HEK293 (cell line): ENCODE measurements around the gene KCNJ15.

Experiments used
- CTCF ChIA-PET: fragments of 350-600 bp; formaldehyde crosslinking; extraction: SDS; loops from one replicate; lab custom pipeline; 2021; ENCODE audit warnings: antibody characterized with exemption; lab: Yijun Ruan, JAX
- POLR2A ChIA-PET: fragments of 300-600 bp; formaldehyde crosslinking; extraction: SDS; loops from one replicate; lab custom pipeline; 2020; ENCODE audit warnings: antibody characterized with exemption, inconsistent platforms; lab: Yijun Ruan, JAX
- H3K27ac ChIP-seq: fragments of 200-500 bp; sonication (Bioruptor generic); 2 replicates; pipeline ENCODE4 v1.5.1; 2014; ENCODE audit warnings: low read depth, low read length, control low read depth, inconsistent platforms; ENCODE audit errors: extremely low read depth
- H3K36me3 ChIP-seq, 2 experiments: fragments of 200-500 bp in 1 of 2; sonication (Bioruptor generic) in 1 of 2; 1 replicate in 1 of 2; 2 replicates in 1 of 2; pipeline ENCODE4 v1.5.1; 2014 to 2017; ENCODE audit warnings: inconsistent platforms in 2 of 2, low read length in 2 of 2; ENCODE audit not compliant: control insufficient read depth in 2 of 2, insufficient read depth in 1 of 2
- H3K4me1 ChIP-seq: fragments of 200-500 bp; sonication (Bioruptor generic); 2 replicates; pipeline ENCODE4 v1.5.1; 2014; ENCODE audit warnings: mild to moderate bottlenecking, low read length, inconsistent platforms; ENCODE audit not compliant: control insufficient read depth, insufficient read depth
- H3K4me3 ChIP-seq: 2 replicates; pipeline ENCODE4 v1.5.1; 2011; ENCODE audit warnings: low read depth, mild to moderate bottlenecking, control low read depth, low read length, moderate library complexity
- H3K9me3 ChIP-seq: fragments of 200-500 bp; sonication (Bioruptor generic); 2 replicates; pipeline ENCODE4 v1.5.1; 2014; ENCODE audit warnings: low read depth, low read length, inconsistent platforms; ENCODE audit not compliant: control insufficient read depth, insufficient read depth
- BCL6B ChIP-seq: fragments of 450-650 bp; formaldehyde crosslinking; IDR thresholded peaks from 2 replicates; pipeline ENCODE4 v1.5.1; 2017; ENCODE audit warnings: missing biosample characterization, missing genetic modification characterization
- GFI1B ChIP-seq: fragments of 450-650 bp; formaldehyde crosslinking; IDR thresholded peaks from 2 replicates; pipeline ENCODE4 v1.5.1; 2016; ENCODE audit warnings: missing biosample characterization, missing genetic modification characterization
- KLF9 ChIP-seq: fragments of 450-650 bp; formaldehyde crosslinking; IDR thresholded peaks from 2 replicates; pipeline ENCODE4 v1.5.1; 2016; ENCODE audit warnings: missing biosample characterization, missing genetic modification characterization, low read depth
- PRDM6 ChIP-seq: fragments of 450-650 bp; formaldehyde crosslinking; IDR thresholded peaks from 2 replicates; pipeline ENCODE4 v1.5.1; 2017; ENCODE audit warnings: missing biosample characterization, missing genetic modification characterization
- ZBTB11 ChIP-seq: fragments of 450-650 bp; formaldehyde crosslinking; conservative IDR thresholded peaks from 2 replicates; pipeline ENCODE4 v1.5.1; 2016; ENCODE audit warnings: low read depth, missing biosample characterization, missing genetic modification characterization
- ZBTB17 ChIP-seq: fragments of 450-650 bp; formaldehyde crosslinking; IDR thresholded peaks from 2 replicates; pipeline ENCODE4 v1.5.1; 2016; ENCODE audit warnings: missing biosample characterization, missing genetic modification characterization
- ZFHX2 ChIP-seq: fragments of 450-650 bp; formaldehyde crosslinking; conservative IDR thresholded peaks from 2 replicates; pipeline ENCODE4 v1.5.1; 2016; ENCODE audit warnings: missing biosample characterization, missing genetic modification characterization
- ZNF248 ChIP-seq: fragments of 450-650 bp; formaldehyde crosslinking; IDR thresholded peaks from 2 replicates; pipeline ENCODE4 v1.5.1; 2017; ENCODE audit warnings: missing biosample characterization, missing genetic modification characterization
- ZNF274 ChIP-seq, 2 experiments: fragments of 200-500 bp in 1 of 2; fragments of 450-650 bp in 1 of 2; sonication (Bioruptor generic) in 1 of 2; formaldehyde crosslinking in 1 of 2; IDR thresholded peaks; 2 replicates each; pipeline versions ENCODE4 v1.5.1 to v1.6.1; 2014 to 2016; ENCODE audit warnings: borderline replicate concordance in 1 of 2, inconsistent platforms in 1 of 2, low read length in 1 of 2, missing biosample characterization in 1 of 2, missing genetic modification characterization in 1 of 2
- ZNF302 ChIP-seq: fragments of 450-650 bp; formaldehyde crosslinking; IDR thresholded peaks from 2 replicates; pipeline ENCODE4 v1.5.1; 2016; ENCODE audit warnings: missing biosample characterization, missing genetic modification characterization, low read depth
- ZNF311 ChIP-seq: fragments of 450-650 bp; formaldehyde crosslinking; IDR thresholded peaks from 2 replicates; pipeline ENCODE4 v1.5.1; 2017; ENCODE audit warnings: missing biosample characterization, missing genetic modification characterization, borderline replicate concordance
- ZNF335 ChIP-seq: fragments of 450-650 bp; formaldehyde crosslinking; conservative IDR thresholded peaks from 2 replicates; pipeline ENCODE4 v1.5.1; 2016; ENCODE audit warnings: missing biosample characterization, missing genetic modification characterization
- ZNF37A ChIP-seq: fragments of 450-650 bp; IDR thresholded peaks from 2 replicates; pipeline ENCODE4 v1.5.1; 2018; ENCODE audit warnings: missing biosample characterization, missing genetic modification characterization
- ZNF423 ChIP-seq: fragments of 450-650 bp; formaldehyde crosslinking; IDR thresholded peaks from 2 replicates; pipeline ENCODE4 v1.5.1; 2016; ENCODE audit warnings: missing biosample characterization, missing genetic modification characterization
- ZNF510 ChIP-seq: fragments of 450-650 bp; formaldehyde crosslinking; IDR thresholded peaks from 2 replicates; pipeline ENCODE4 v1.5.1; 2018; ENCODE audit warnings: mild to moderate bottlenecking, missing genetic modification characterization, missing biosample characterization; ENCODE audit not compliant: insufficient replicate concordance
- ZNF544 ChIP-seq: fragments of 450-650 bp; formaldehyde crosslinking; IDR thresholded peaks from 2 replicates; pipeline ENCODE4 v1.5.0; 2017; ENCODE audit warnings: missing biosample characterization, missing genetic modification characterization
- ZNF596 ChIP-seq: fragments of 450-650 bp; IDR thresholded peaks from 2 replicates; pipeline ENCODE4 v1.5.0; 2018; ENCODE audit warnings: missing biosample characterization, mild to moderate bottlenecking, missing genetic modification characterization, moderate library complexity
- ZNF600 ChIP-seq: fragments of 450-650 bp; formaldehyde crosslinking; IDR thresholded peaks from 2 replicates; pipeline ENCODE4 v1.5.1; 2016; ENCODE audit warnings: missing biosample characterization, missing genetic modification characterization
- ZNF624 ChIP-seq: fragments of 450-650 bp; formaldehyde crosslinking; IDR thresholded peaks from 2 replicates; pipeline ENCODE4 v1.5.1; 2017; ENCODE audit warnings: missing biosample characterization, missing genetic modification characterization
- ZNF777 ChIP-seq: fragments of 450-650 bp; formaldehyde crosslinking; IDR thresholded peaks from 2 replicates; pipeline ENCODE4 v1.5.1; 2017; ENCODE audit warnings: missing biosample characterization, missing genetic modification characterization, borderline replicate concordance
- ZNF792 ChIP-seq: fragments of 450-650 bp; formaldehyde crosslinking; IDR thresholded peaks from 2 replicates; pipeline ENCODE4 v1.5.1; 2016; ENCODE audit warnings: missing biosample characterization, missing genetic modification characterization

KCNJ15 gene

GRCh38 chr21:38340131-38340530 lies 83.3 kb downstream of the KCNJ15 start:
- ChIA-PET POLR2A (no interaction called here), CTCF (interaction anchor here (0.6 to 1.7 kb wide), 5 partner anchors 12 to 167 kb away, joined by 3 to 7 read pairs (median 4); no protein-coding TSS in a partner anchor)
- no peak overlapping the region for H3K27ac ChIP-seq
- no peaks in the 10 kb centered on the region for H3K9me3 ChIP-seq
- H3K36me3 ChIP-seq, result no peaks in the 10 kb centered on the region
- no peak overlapping the region for H3K4me3 ChIP-seq
- TF ChIP-seq ZNF792 (tag by site-specific recombination), result no peak
- TF ChIP-seq ZBTB11 (tag by site-specific recombination), result no peak
- no peak for TF ChIP-seq GFI1B (tag by site-specific recombination)
- TF ChIP-seq ZNF335 (tag by site-specific recombination), result no peak
- TF ChIP-seq ZNF248 (tag by site-specific recombination), result no peak
- no peak for TF ChIP-seq ZNF777 (tag by site-specific recombination)
- no peak for TF ChIP-seq PRDM6 (tag by site-specific recombination)
- TF ChIP-seq ZNF423 (tag by site-specific recombination), result no peak
- TF ChIP-seq ZFHX2 (tag by site-specific recombination), result no peak
- no peak for TF ChIP-seq ZNF302 (tag by site-specific recombination)
- TF ChIP-seq ZNF274 (IDR thresholded peaks at IDR 0.05; ENCODE audit: low read length), result no peak
- TF ChIP-seq ZNF274 (tag by site-specific recombination; IDR thresholded peaks at IDR 0.05; ENCODE audit: borderline replicate concordance), result no peak
- H3K4me1 ChIP-seq, result peaks cover 22% of the 10 kb centered on the region

GRCh38 chr21:38341546-38342012 lies 84.8 kb downstream of the KCNJ15 start:
- Histone ChIP-seq H3K4me3 (no peak overlapping the region), H3K9me3 (no peaks in the 10 kb centered on the region), H3K36me3 (no peaks in the 10 kb centered on the region), H3K27ac (no peak overlapping the region), H3K4me1 (peaks cover 22% of the 10 kb centered on the region)
- TF ChIP-seq ZBTB17, result no peak
- TF ChIP-seq ZNF544 (tag by site-specific recombination), result no peak
- TF ChIP-seq ZNF596 (tag by site-specific recombination), result no peak
- TF ChIP-seq ZNF311, result no peak
- TF ChIP-seq ZNF624 (tag by site-specific recombination), result no peak
- no peak for TF ChIP-seq GFI1B (tag by site-specific recombination)
- TF ChIP-seq BCL6B (tag by site-specific recombination), result no peak
- TF ChIP-seq ZNF510 (tag by site-specific recombination), result no peak
- no peak for TF ChIP-seq ZNF600 (tag by site-specific recombination)
- TF ChIP-seq KLF9, result no peak
- no peak for TF ChIP-seq ZNF423 (tag by site-specific recombination)
- no peak for TF ChIP-seq ZNF37A (tag by site-specific recombination)
- POLR2A ChIA-PET, result no interaction called here
- CTCF ChIA-PET, result interaction anchor here (1.7 to 2.5 kb wide), 2 partner anchors 15 to 124 kb away, joined by 7 to 10 read pairs; no protein-coding TSS in a partner anchor
